Duodenal mucosa (tissue), 2 donors: ENCODE data around the gene AUNIP.

Experiments
- H3K27ac ChIP-seq: one replicate; pipeline ENCODE4 v1.7.0; 2013; ENCODE audit warnings: low read depth, low read length
- H3K27me3 ChIP-seq, 2 donors: one replicate each; pipeline ENCODE4 v1.7.0; 2013; ENCODE audit warnings: low read length in 2 of 2, control low read depth in 1 of 2; ENCODE audit not compliant: insufficient read depth in 2 of 2, control insufficient read depth in 1 of 2
- H3K36me3 ChIP-seq, 2 donors: one replicate each; pipeline ENCODE4 v1.7.0; 2013; ENCODE audit warnings: low read length in 2 of 2, control low read depth in 1 of 2; ENCODE audit not compliant: insufficient read depth in 2 of 2, control insufficient read depth in 1 of 2
- H3K4me1 ChIP-seq, 2 donors: one replicate each; pipeline ENCODE4 v1.7.0; 2013; ENCODE audit warnings: low read length in 2 of 2, control low read depth in 1 of 2; ENCODE audit not compliant: insufficient read depth in 2 of 2, control insufficient read depth in 1 of 2
- H3K4me3 ChIP-seq, 2 donors: one replicate each; pipeline ENCODE4 v1.7.0; 2013; ENCODE audit warnings: low read length in 2 of 2, low read depth in 1 of 2
- H3K9ac ChIP-seq, 2 donors: one replicate each; pipeline ENCODE4 v1.7.0; 2013; ENCODE audit warnings: low read length in 2 of 2, low read depth in 1 of 2
- H3K9me3 ChIP-seq, 2 donors: one replicate each; pipeline ENCODE4 v1.7.0; 2013; ENCODE audit warnings: low read length in 2 of 2, control low read depth in 1 of 2; ENCODE audit not compliant: control insufficient read depth in 1 of 2

Gene AUNIP

GRCh38 chr1:25867210-25867991 lies 8.1 kb upstream of the AUNIP start:
- H3K4me1 ChIP-seq = peaks cover 44 to 46% of the 10 kb centered on the region in 2 donors

GRCh38 chr1:25866288-25866687 lies 7.0 kb upstream of the AUNIP start:
- Histone ChIP-seq H3K4me3 (no peak overlapping the region), H3K27ac (no peak overlapping the region)

More at GRCh38 chr1:25867210-25867991, 8.1 kb upstream of the AUNIP start:
- no peaks in the 10 kb centered on the region for H3K9me3 ChIP-seq
- no peaks in the 10 kb centered on the region for H3K27me3 ChIP-seq
- peak overlapping the region; percentile 28 to 39 for H3K4me3 ChIP-seq
- H3K9ac ChIP-seq = peak overlapping the region; percentile 27 to 59
- H3K27ac ChIP-seq = peak overlapping the region; percentile 60
- peaks cover 14 to 15% of the 10 kb centered on the region in 2 donors for H3K36me3 ChIP-seq

GRCh38 chr1:25864434-25864833 lies 5.2 kb upstream of the AUNIP start:
- no peaks in the 10 kb centered on the region for H3K27me3 ChIP-seq
- no peak overlapping the region for H3K4me3 ChIP-seq
- H3K4me1 ChIP-seq = peaks cover 16 to 32% of the 10 kb centered on the region in 2 donors
- H3K9me3 ChIP-seq = no peaks in the 10 kb centered on the region
- peaks cover 6 to 20% of the 10 kb centered on the region in 2 donors for H3K36me3 ChIP-seq
- H3K9ac ChIP-seq = no peak overlapping the region
- H3K27ac ChIP-seq = no peak overlapping the region

More at GRCh38 chr1:25866288-25866687, 7.0 kb upstream of the AUNIP start:
- H3K27me3 ChIP-seq = no peaks in the 10 kb centered on the region
- no peak overlapping the region for H3K9ac ChIP-seq
- H3K4me1 ChIP-seq = peaks cover 35 to 36% of the 10 kb centered on the region in 2 donors
- H3K36me3 ChIP-seq = peaks cover 14 to 20% of the 10 kb centered on the region in 2 donors
- H3K9me3 ChIP-seq = no peaks in the 10 kb centered on the region

GRCh38 chr1:25863486-25864262 lies 4.4 kb upstream of the AUNIP start:
- Histone ChIP-seq H3K4me3 (no peak overlapping the region), H3K27ac (no peak overlapping the region), H3K9me3 (no peaks in the 10 kb centered on the region)

GRCh38 chr1:25862785-25863485 lies 3.7 kb upstream of the AUNIP start:
- Histone ChIP-seq H3K9ac (no peak overlapping the region), H3K36me3 (peaks cover 6 to 20% of the 10 kb centered on the region in 2 donors), H3K27ac (no peak overlapping the region), H3K4me1 (peaks cover 22 to 36% of the 10 kb centered on the region in 2 donors), H3K27me3 (no peaks in the 10 kb centered on the region), H3K9me3 (no peaks in the 10 kb centered on the region), H3K4me3 (no peak overlapping the region)

More at GRCh38 chr1:25863486-25864262, 4.4 kb upstream of the AUNIP start:
- H3K4me1 ChIP-seq = peaks cover 21 to 37% of the 10 kb centered on the region in 2 donors
- H3K9ac ChIP-seq = no peak overlapping the region
- peaks cover 6 to 20% of the 10 kb centered on the region in 2 donors for H3K36me3 ChIP-seq
- no peaks in the 10 kb centered on the region for H3K27me3 ChIP-seq

GRCh38 chr1:25861316-25862286 lies 2.3 kb upstream of the AUNIP start:
- Histone ChIP-seq H3K36me3 (peaks cover 6 to 20% of the 10 kb centered on the region in 2 donors), H3K4me1 (peaks cover 16 to 25% of the 10 kb centered on the region in 2 donors), H3K27me3 (no peaks in the 10 kb centered on the region), H3K9ac (no peak overlapping the region), H3K27ac (no peak overlapping the region), H3K4me3 (no peak overlapping the region), H3K9me3 (no peaks in the 10 kb centered on the region)

- Histone ChIP-seq H3K4me3 (peak overlapping the region; percentile 72 to 89), H3K36me3 (peaks cover 6 to 16% of the 10 kb centered on the region in 2 donors), H3K9me3 (no peaks in the 10 kb centered on the region), H3K4me1 (peaks cover 10 to 20% of the 10 kb centered on the region in 2 donors), H3K9ac (peak overlapping the region; percentile 70 to 79), H3K27me3 (no peaks in the 10 kb centered on the region), H3K27ac (no peak overlapping the region)
Observed at GRCh38 chr1:25858494-25858893, 763 bp downstream of the AUNIP start.

- Histone ChIP-seq H3K27me3 (no peaks in the 10 kb centered on the region), H3K4me1 (peaks cover 10 to 20% of the 10 kb centered on the region in 2 donors), H3K9me3 (no peaks in the 10 kb centered on the region), H3K27ac (no peak overlapping the region), H3K4me3 (no peak overlapping the region), H3K9ac (no peak overlapping the region), H3K36me3 (no peaks in the 10 kb centered on the region)
Observed at GRCh38 chr1:25856856-25857255, 2.4 kb downstream of the AUNIP start.

- Histone ChIP-seq H3K27ac (no peak overlapping the region), H3K4me1 (peaks cover 8 to 10% of the 10 kb centered on the region in 2 donors), H3K4me3 (no peak overlapping the region), H3K27me3 (no peaks in the 10 kb centered on the region), H3K36me3 (no peaks in the 10 kb centered on the region), H3K9ac (no peak overlapping the region), H3K9me3 (no peaks in the 10 kb centered on the region)
Observed at GRCh38 chr1:25854554-25854953, 4.7 kb downstream of the AUNIP start.
